ENCODE measurements around the gene ASTN2.

Gene ASTN2

GRCh38 chr9:116939614-116940013 lies 475.2 kb downstream of the ASTN2 start:
- no peaks in the 10 kb centered on the region for H3K27me3 ChIP-seq (ENCODE audit: insufficient read depth, low read length)
- H3K79me2 ChIP-seq (ENCODE audit: insufficient read depth, low read length) = no peaks in the 10 kb centered on the region
- H3K4me1 ChIP-seq (ENCODE audit: insufficient read depth, low read length, severe bottlenecking) = no peaks in the 10 kb centered on the region
- H2AFZ ChIP-seq (ENCODE audit: low read length) = no peak overlapping the region
- no peaks in the 10 kb centered on the region for H3K9me3 ChIP-seq (ENCODE audit: low read length)
- H3K4me2 ChIP-seq (ENCODE audit: low read length) = no peak overlapping the region
- H3F3A ChIP-seq (ENCODE audit: insufficient read depth, low read length) = no peaks in the 10 kb centered on the region
- H3K36me3 ChIP-seq (ENCODE audit: insufficient read depth, low read length) = no peaks in the 10 kb centered on the region
- H4K20me1 ChIP-seq (ENCODE audit: insufficient read depth, low read length) = no peaks in the 10 kb centered on the region
- no peak overlapping the region for H3K9ac ChIP-seq (ENCODE audit: low read length)
- H3K4me3 ChIP-seq (ENCODE audit: low read depth, low read length, poor library complexity, severe bottlenecking) = no peak overlapping the region
- H3K27ac ChIP-seq (ENCODE audit: low read depth, low read length, poor library complexity, severe bottlenecking) = no peak overlapping the region
- no peaks in the 10 kb centered on the region for H3K9me2 ChIP-seq (ENCODE audit: low read depth, low read length)
- TF ChIP-seq CTCF (IDR thresholded peaks at IDR 0.05; ENCODE audit: low read length) = no peak
- no peak for TF ChIP-seq EZH2 (IDR thresholded peaks at IDR 0.05; ENCODE audit: borderline replicate concordance, low read length)

GRCh38 chr9:116939161-116939560 lies 475.7 kb downstream of the ASTN2 start:
- no peak overlapping the region for H2AFZ ChIP-seq (ENCODE audit: low read length)
- H3K4me2 ChIP-seq (ENCODE audit: low read length) = no peak overlapping the region
- no peaks in the 10 kb centered on the region for H3K9me2 ChIP-seq (ENCODE audit: low read depth, low read length)
- no peaks in the 10 kb centered on the region for H3F3A ChIP-seq (ENCODE audit: insufficient read depth, low read length)
- no peak overlapping the region for H3K9ac ChIP-seq (ENCODE audit: low read length)
- no peak overlapping the region for H3K27ac ChIP-seq (ENCODE audit: low read depth, low read length, poor library complexity, severe bottlenecking)
- no peaks in the 10 kb centered on the region for H3K4me1 ChIP-seq (ENCODE audit: insufficient read depth, low read length, severe bottlenecking)
- no peak overlapping the region for H3K4me3 ChIP-seq (ENCODE audit: low read depth, low read length, poor library complexity, severe bottlenecking)
- H3K79me2 ChIP-seq (ENCODE audit: insufficient read depth, low read length) = no peaks in the 10 kb centered on the region
- no peaks in the 10 kb centered on the region for H3K9me3 ChIP-seq (ENCODE audit: low read length)
- TF ChIP-seq EZH2 (IDR thresholded peaks at IDR 0.05; ENCODE audit: borderline replicate concordance, low read length) = no peak
- TF ChIP-seq CTCF (IDR thresholded peaks at IDR 0.05; ENCODE audit: low read length) = no peak
- no peaks in the 10 kb centered on the region for H3K36me3 ChIP-seq (ENCODE audit: insufficient read depth, low read length)
- H3K27me3 ChIP-seq (ENCODE audit: insufficient read depth, low read length) = no peaks in the 10 kb centered on the region
- H4K20me1 ChIP-seq (ENCODE audit: insufficient read depth, low read length) = no peaks in the 10 kb centered on the region

GRCh38 chr9:116937361-116937760 lies 477.5 kb downstream of the ASTN2 start:
- H3K4me3 ChIP-seq (ENCODE audit: low read depth, low read length, poor library complexity, severe bottlenecking) = no peak overlapping the region

More at GRCh38 chr9:116937361-116937760, 477.5 kb downstream of the ASTN2 start:
- no peaks in the 10 kb centered on the region for H4K20me1 ChIP-seq (ENCODE audit: insufficient read depth, low read length)
- TF ChIP-seq EZH2 (IDR thresholded peaks at IDR 0.05; ENCODE audit: borderline replicate concordance, low read length) (no peak), CTCF (IDR thresholded peaks at IDR 0.05; ENCODE audit: low read length) (no peak)
- H3K36me3 ChIP-seq (ENCODE audit: insufficient read depth, low read length) = no peaks in the 10 kb centered on the region
- no peaks in the 10 kb centered on the region for H3K9me2 ChIP-seq (ENCODE audit: low read depth, low read length)
- H2AFZ ChIP-seq (ENCODE audit: low read length) = no peak overlapping the region
- H3K9me3 ChIP-seq (ENCODE audit: low read length) = no peaks in the 10 kb centered on the region
- no peaks in the 10 kb centered on the region for H3K27me3 ChIP-seq (ENCODE audit: insufficient read depth, low read length)
- no peak overlapping the region for H3K27ac ChIP-seq (ENCODE audit: low read depth, low read length, poor library complexity, severe bottlenecking)
- H3K4me2 ChIP-seq (ENCODE audit: low read length) = no peak overlapping the region
- no peak overlapping the region for H3K9ac ChIP-seq (ENCODE audit: low read length)
- no peaks in the 10 kb centered on the region for H3K4me1 ChIP-seq (ENCODE audit: insufficient read depth, low read length, severe bottlenecking)
- no peaks in the 10 kb centered on the region for H3K79me2 ChIP-seq (ENCODE audit: insufficient read depth, low read length)
- no peaks in the 10 kb centered on the region for H3F3A ChIP-seq (ENCODE audit: insufficient read depth, low read length)

Data from OCI-LY1 (cell line).